Liver (tissue), 3 donors: ENCODE results near the gene MAMSTR.

ENCODE experiments used
- EGR1 ChIP-seq, 2 donors: IDR thresholded peaks; 2 replicates each; pipeline ENCODE4 v1.6.1; 2016 to 2018; ENCODE audit warnings: antibody characterized with exemption in 2 of 2, low read depth in 2 of 2
- TF ChIP-seq, protein P1 (sequence below): fragments of 150-350 bp; IDR thresholded peaks from 2 replicates; pipeline ENCODE4 v1.5.1; 2017; ENCODE audit warnings: improper control_type of control experiment, low read depth, low read length; ENCODE audit not compliant: missing input control
- donor health status: healthy.
- donor health status: healthy.

GRCh38 chr19:48750771-48751504 is 31.4 kb upstream of the MAMSTR start:
- TF ChIP-seq, protein P1, sequence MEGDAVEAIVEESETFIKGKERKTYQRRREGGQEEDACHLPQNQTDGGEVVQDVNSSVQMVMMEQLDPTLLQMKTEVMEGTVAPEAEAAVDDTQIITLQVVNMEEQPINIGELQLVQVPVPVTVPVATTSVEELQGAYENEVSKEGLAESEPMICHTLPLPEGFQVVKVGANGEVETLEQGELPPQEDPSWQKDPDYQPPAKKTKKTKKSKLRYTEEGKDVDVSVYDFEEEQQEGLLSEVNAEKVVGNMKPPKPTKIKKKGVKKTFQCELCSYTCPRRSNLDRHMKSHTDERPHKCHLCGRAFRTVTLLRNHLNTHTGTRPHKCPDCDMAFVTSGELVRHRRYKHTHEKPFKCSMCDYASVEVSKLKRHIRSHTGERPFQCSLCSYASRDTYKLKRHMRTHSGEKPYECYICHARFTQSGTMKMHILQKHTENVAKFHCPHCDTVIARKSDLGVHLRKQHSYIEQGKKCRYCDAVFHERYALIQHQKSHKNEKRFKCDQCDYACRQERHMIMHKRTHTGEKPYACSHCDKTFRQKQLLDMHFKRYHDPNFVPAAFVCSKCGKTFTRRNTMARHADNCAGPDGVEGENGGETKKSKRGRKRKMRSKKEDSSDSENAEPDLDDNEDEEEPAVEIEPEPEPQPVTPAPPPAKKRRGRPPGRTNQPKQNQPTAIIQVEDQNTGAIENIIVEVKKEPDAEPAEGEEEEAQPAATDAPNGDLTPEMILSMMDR: no peak
- no peak for TF ChIP-seq EGR1 (IDR thresholded peaks at IDR 0.05; ENCODE audit: low read depth in 2 of 2)
